Measurements from ENCODE around the gene CEP78. TPM values are rescaled to one million over a fixed set of nuclear protein-coding genes. Genes with fewer than 3 reads are reported as not detected.

Gene CEP78
- total RNA-seq, 1 experiment from 2014 or later = 57.8 TPM

DNA sequence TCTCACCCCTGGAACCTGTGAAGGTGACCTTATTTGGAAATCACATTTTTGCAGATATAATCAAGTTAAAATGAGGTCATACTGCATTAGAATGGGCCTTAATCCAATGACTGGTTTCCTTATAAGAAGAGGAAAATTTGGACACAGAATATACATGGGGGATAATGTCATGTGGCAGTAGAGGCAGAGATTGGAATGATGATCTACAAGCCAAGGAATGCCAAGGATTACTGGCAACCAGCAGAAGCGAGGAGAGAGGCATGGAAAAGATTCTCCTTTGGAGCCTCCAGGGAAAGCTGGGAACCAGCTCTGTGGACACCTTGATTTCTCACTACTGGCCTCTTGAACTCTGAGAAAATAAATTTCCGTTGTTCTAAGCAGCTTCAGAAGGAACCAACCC lies 20.2 kb upstream of the CEP78 start:
- Histone ChIP-seq H3K79me2 (ENCODE audit: insufficient read depth, low read length) (no peaks in the 10 kb centered on the region), H3K4me2 (ENCODE audit: insufficient read depth, insufficient read length, low read length) (no peak overlapping the region), H3K9ac (ENCODE audit: extremely low read depth, insufficient read length, low read length) (no peak overlapping the region), H3K4me1 (ENCODE audit: insufficient read depth, low read length) (no peaks in the 10 kb centered on the region), H3K79me1 (ENCODE audit: insufficient read depth, low read depth, low read length, poor library complexity, severe bottlenecking) (no peaks in the 10 kb centered on the region), H4K91ac (ENCODE audit: insufficient read length, low read depth, low read length) (no peak overlapping the region), H3K23me2 (ENCODE audit: insufficient read length, low read depth, low read length, poor library complexity, severe bottlenecking) (no peaks in the 10 kb centered on the region), H2BK20ac (ENCODE audit: low read depth, low read length, poor library complexity, severe bottlenecking) (no peak overlapping the region), H4K20me1 (ENCODE audit: control insufficient read depth, insufficient read depth, insufficient read length) (no peaks in the 10 kb centered on the region), H2AFZ (ENCODE audit: low read length) (no peak overlapping the region), H3K4ac (ENCODE audit: low read depth, low read length) (no peak overlapping the region), H2BK5ac (ENCODE audit: insufficient read length, low read length) (no peak overlapping the region), H2BK12ac (ENCODE audit: insufficient read length, low read depth, low read length) (no peak overlapping the region), H2BK15ac (ENCODE audit: low read depth, low read length) (no peak overlapping the region), H3K9me3 (ENCODE audit: control insufficient read depth, low read depth, low read length) (no peaks in the 10 kb centered on the region), H2AK5ac (ENCODE audit: insufficient read length, low read length) (no peak overlapping the region), H4K5ac (ENCODE audit: insufficient read length, low read depth, low read length) (no peak overlapping the region), H3T11ph (ENCODE audit: low read length) (no peak overlapping the region), H3K23ac (ENCODE audit: insufficient read length, low read depth, low read length) (no peak overlapping the region), H3K56ac (ENCODE audit: insufficient read length, low read depth, low read length) (no peak overlapping the region), H3K18ac (ENCODE audit: insufficient read length, low read depth, low read length) (no peak overlapping the region), H3K27ac (ENCODE audit: insufficient read length, low read depth, low read length) (no peak overlapping the region), H2BK120ac (ENCODE audit: low read depth, low read length, poor library complexity, severe bottlenecking) (no peak overlapping the region), H3K27me3 (ENCODE audit: insufficient read depth, low read length) (no peaks in the 10 kb centered on the region), H4K8ac (replicated peaks; ENCODE audit: insufficient read length, low read depth, low read length) (no peak overlapping the region), H3K14ac (ENCODE audit: insufficient read depth, low read length) (no peak overlapping the region)
- no peaks in the 10 kb centered on the region for H3K36me3 Mint-ChIP-seq (ENCODE audit: insufficient read depth in 1 of 3, low read depth in 3 of 3)
- peaks cover 1% of the 10 kb centered on the region; the same call in 1 of the 2 replicates for H3K27me3 Mint-ChIP-seq (ENCODE audit: low read depth)
- H3K9me3 Mint-ChIP-seq = no peaks in the 10 kb centered on the region
- peaks cover 4 to 6% of the 10 kb centered on the region in 2 experiments for H3K4me1 Mint-ChIP-seq
- TF ChIP-seq, protein P1, sequence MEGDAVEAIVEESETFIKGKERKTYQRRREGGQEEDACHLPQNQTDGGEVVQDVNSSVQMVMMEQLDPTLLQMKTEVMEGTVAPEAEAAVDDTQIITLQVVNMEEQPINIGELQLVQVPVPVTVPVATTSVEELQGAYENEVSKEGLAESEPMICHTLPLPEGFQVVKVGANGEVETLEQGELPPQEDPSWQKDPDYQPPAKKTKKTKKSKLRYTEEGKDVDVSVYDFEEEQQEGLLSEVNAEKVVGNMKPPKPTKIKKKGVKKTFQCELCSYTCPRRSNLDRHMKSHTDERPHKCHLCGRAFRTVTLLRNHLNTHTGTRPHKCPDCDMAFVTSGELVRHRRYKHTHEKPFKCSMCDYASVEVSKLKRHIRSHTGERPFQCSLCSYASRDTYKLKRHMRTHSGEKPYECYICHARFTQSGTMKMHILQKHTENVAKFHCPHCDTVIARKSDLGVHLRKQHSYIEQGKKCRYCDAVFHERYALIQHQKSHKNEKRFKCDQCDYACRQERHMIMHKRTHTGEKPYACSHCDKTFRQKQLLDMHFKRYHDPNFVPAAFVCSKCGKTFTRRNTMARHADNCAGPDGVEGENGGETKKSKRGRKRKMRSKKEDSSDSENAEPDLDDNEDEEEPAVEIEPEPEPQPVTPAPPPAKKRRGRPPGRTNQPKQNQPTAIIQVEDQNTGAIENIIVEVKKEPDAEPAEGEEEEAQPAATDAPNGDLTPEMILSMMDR (conservative IDR thresholded peaks at IDR 0.05) = no peak
- no peak overlapping the region for H3K27ac Mint-ChIP-seq
- WGBS (ENCODE audit: extremely low coverage, insufficient read length, low lambda C conversion rate) = no CpG with 5 or more reads among the region's 2 CpGs
- no peak for DNase-seq
- no peak overlapping the region for H3K4me3 Mint-ChIP-seq
